ENCODE results near the gene CSF1. TPM values are rescaled to one million over a fixed set of nuclear protein-coding genes. Genes with fewer than 3 reads are reported as not detected.

The CSF1 gene
- total RNA-seq, 3 donors from 2014 or later = 28.2 to 54.7 (median 54.4) TPM

DNA sequence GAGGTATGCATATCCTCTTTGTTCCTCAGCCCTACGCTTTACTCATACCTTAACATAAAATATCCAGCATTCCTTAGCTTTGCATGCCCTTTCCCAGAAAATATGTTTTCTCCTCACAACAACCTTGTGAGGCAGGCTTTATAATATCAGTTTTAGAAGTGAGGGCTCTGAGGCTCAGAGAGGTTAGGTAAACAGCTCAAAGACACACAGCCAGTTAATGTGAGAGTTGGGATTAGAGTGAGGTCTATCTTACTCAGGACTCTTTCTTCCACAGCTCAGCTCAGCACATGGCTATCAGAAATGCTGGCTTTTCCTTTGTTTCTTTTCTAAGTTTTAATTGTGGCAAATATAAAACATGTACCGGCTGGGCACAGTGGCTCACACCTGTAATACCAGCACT is 27.9 kb downstream of the CSF1 start:
- Histone ChIP-seq H3K4me3 (no peak overlapping the region), H3K27ac (no peak overlapping the region), H3K9me3 (peaks cover 4 to 11% of the 10 kb centered on the region in 2 donors), H3K36me3 (no peaks in the 10 kb centered on the region), H3K4me1 (peaks cover 4 to 8% of the 10 kb centered on the region in 2 donors), H3K27me3 (no peaks in the 10 kb centered on the region)
- intact Hi-C loops (cut with DNase I; ENCODE audit: low total_unique reads) = no loop called here
- no peak for DNase-seq (ENCODE audit: low spot score in 2 of 2)
- no peak for TF ChIP-seq CTCF (IDR thresholded peaks at IDR 0.05)
- no peak for TF ChIP-seq POLR2A (IDR thresholded peaks at IDR 0.05)
- no peak for TF ChIP-seq POLR2AphosphoS5 (IDR thresholded peaks at IDR 0.05)

GRCh38 chr1:109942434-109942833 is 31.8 kb downstream of the CSF1 start:
- intact Hi-C loops (cut with DNase I; ENCODE audit: low total_unique reads) = no loop called here
- TF ChIP-seq CTCF (IDR thresholded peaks at IDR 0.05) (no peak), POLR2AphosphoS5 (IDR thresholded peaks at IDR 0.05) (no peak), POLR2A (IDR thresholded peaks at IDR 0.05) (no peak)
- Histone ChIP-seq H3K27ac (no peak overlapping the region), H3K4me3 (no peak overlapping the region), H3K36me3 (no peaks in the 10 kb centered on the region), H3K4me1 (no peaks in the 10 kb centered on the region), H3K9me3 (peaks cover 0 to 11% of the 10 kb centered on the region in 2 donors), H3K27me3 (no peaks in the 10 kb centered on the region)
- no peak for DNase-seq (ENCODE audit: low spot score in 2 of 2)

DNA sequence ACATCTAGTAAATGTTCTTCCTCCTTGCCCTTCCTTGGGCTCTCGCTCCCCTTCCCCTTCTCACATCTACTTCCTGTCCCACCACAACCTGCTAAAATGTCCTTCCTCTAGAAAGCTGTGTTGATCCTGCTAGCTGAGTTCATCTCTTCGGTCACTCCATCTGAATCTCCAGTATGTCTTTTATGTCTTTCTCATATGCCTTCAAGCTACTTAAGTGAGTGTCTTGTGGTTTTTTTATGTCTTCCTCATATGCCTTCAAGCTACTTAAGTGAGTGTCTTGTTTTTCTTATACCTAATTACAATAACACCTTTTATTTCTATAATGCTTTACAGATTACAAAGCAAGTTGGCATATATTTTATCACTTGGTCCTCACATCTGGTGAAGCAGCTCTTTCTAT is 33.9 kb downstream of the CSF1 start:
- intact Hi-C loops (cut with DNase I; ENCODE audit: low total_unique reads) = no loop called here
- TF ChIP-seq POLR2AphosphoS5 (IDR thresholded peaks at IDR 0.05) = no peak
- no peak for TF ChIP-seq CTCF (IDR thresholded peaks at IDR 0.05)
- no peak for TF ChIP-seq POLR2A (IDR thresholded peaks at IDR 0.05)
- no peaks in the 10 kb centered on the region for H3K4me1 ChIP-seq

DNA sequence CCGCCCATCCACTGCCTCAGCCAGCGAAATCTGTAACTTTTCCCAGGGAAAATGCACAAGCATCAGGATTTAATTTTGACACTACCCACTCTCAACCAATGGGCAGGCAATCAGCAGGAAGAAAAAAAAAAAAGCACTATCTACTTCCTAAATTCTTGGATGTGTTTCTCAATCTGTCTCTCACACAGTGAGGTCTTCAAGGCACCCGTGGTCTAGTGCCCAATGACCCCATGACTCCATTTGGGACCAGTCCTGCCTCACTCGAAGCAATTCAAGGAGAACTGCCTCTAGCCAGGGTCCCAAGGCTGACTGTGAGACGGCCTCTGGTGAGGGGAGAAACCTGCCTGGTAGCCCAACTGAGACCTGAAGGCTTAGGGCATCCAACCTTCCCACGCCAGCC is 35.9 kb downstream of the CSF1 start:
- intact Hi-C loops (cut with DNase I; ENCODE audit: low total_unique reads) = no loop called here
- no peak overlapping the region for H3K4me3 ChIP-seq
- DNase-seq (ENCODE audit: low spot score in 2 of 2) = no peak
- H3K36me3 ChIP-seq = no peaks in the 10 kb centered on the region
- H3K9me3 ChIP-seq = no peaks in the 10 kb centered on the region
- H3K4me1 ChIP-seq = no peaks in the 10 kb centered on the region
- TF ChIP-seq POLR2A (IDR thresholded peaks at IDR 0.05) (no peak), CTCF (IDR thresholded peaks at IDR 0.05) (no peak), POLR2AphosphoS5 (IDR thresholded peaks at IDR 0.05) (no peak)
- H3K27ac ChIP-seq = no peak overlapping the region
- no peaks in the 10 kb centered on the region for H3K27me3 ChIP-seq

More for the DNA sequence above, 33.9 kb downstream of the CSF1 start:
- H3K27me3 ChIP-seq = no peaks in the 10 kb centered on the region
- no peak overlapping the region for H3K27ac ChIP-seq
- H3K9me3 ChIP-seq = no peaks in the 10 kb centered on the region
- H3K36me3 ChIP-seq = no peaks in the 10 kb centered on the region
- no peak for DNase-seq (ENCODE audit: low spot score in 2 of 2)
- H3K4me3 ChIP-seq = no peak overlapping the region

GRCh38 chr1:109947582-109948284 is 37.1 kb downstream of the CSF1 start:
- TF ChIP-seq POLR2A (IDR thresholded peaks at IDR 0.05) (no peak), CTCF (IDR thresholded peaks at IDR 0.05) (no peak), POLR2AphosphoS5 (IDR thresholded peaks at IDR 0.05) (no peak)

More at GRCh38 chr1:109947582-109948284, 37.1 kb downstream of the CSF1 start:
- Histone ChIP-seq H3K4me3 (no peak overlapping the region), H3K9me3 (no peaks in the 10 kb centered on the region), H3K27ac (peak overlapping the region; percentile 5 to 8), H3K36me3 (no peaks in the 10 kb centered on the region), H3K27me3 (no peaks in the 10 kb centered on the region), H3K4me1 (no peaks in the 10 kb centered on the region)
- no peak for DNase-seq (ENCODE audit: low spot score in 2 of 2)
- intact Hi-C loops (cut with DNase I; ENCODE audit: low total_unique reads) = no loop called here

All from breast epithelium (tissue), 4 donors.